Peyer's patch (tissue), 4 donors: ENCODE data around the gene TK1.

Source experiments
- CTCF ChIP-seq, 6 experiments: fragments of 450-650 bp in 4 of 6; fragments of 200-600 bp in 2 of 6; sonication (generic) in 1 of 6; IDR thresholded peaks; one replicate each; pipeline ENCODE4 v1.5.1; 2017 to 2019; ENCODE audit warnings: antibody characterized with exemption in 6 of 6, mild to moderate bottlenecking in 3 of 6, moderate library complexity in 1 of 6
- POLR2A ChIP-seq, 2 donors: fragments of 450-650 bp; IDR thresholded peaks; one replicate each; pipeline ENCODE4 v1.5.1; 2017; ENCODE audit warnings: antibody characterized with exemption in 2 of 2, mild to moderate bottlenecking in 2 of 2, moderate library complexity in 2 of 2

- TF ChIP-seq CTCF (IDR thresholded peaks at IDR 0.05): no peak
- no peak for TF ChIP-seq POLR2A (IDR thresholded peaks at IDR 0.05)
Measured at GRCh38 chr17:78124836-78125137, 62.1 kb downstream of the TK1 start.
